Gastroesophageal sphincter (tissue), 4 donors: ENCODE data around the gene OR51I1. TPM values are rescaled to one million over a fixed set of nuclear protein-coding genes. Genes with fewer than 3 reads are reported as not detected.

Source experiments
- ATAC-seq: fragments of 150-250 bp; one replicate; pipeline ENCODE4 v1.9.1; 2016; ENCODE audit warnings: mild to moderate bottlenecking, moderate library complexity
- H3K27ac ChIP-seq, 4 donors: fragments of 200-600 bp; sonication (generic) in 3 of 4; 1 replicate in 3 of 4; 2 replicates in 1 of 4; pipeline ENCODE4 v1.5.1; 2016 to 2019
- H3K27me3 ChIP-seq: fragments of 200-600 bp; sonication (generic); one replicate; pipeline ENCODE4 v1.5.1; 2019
- H3K36me3 ChIP-seq, 2 donors: fragments of 200-600 bp; sonication (generic); one replicate each; pipeline ENCODE4 v1.5.1; 2019; ENCODE audit warnings: control low read depth in 1 of 2
- H3K4me1 ChIP-seq, 3 donors: fragments of 200-600 bp; sonication (generic); 1 replicate in 2 of 3; 2 replicates in 1 of 3; pipeline ENCODE4 v1.5.1; 2016 to 2019; ENCODE audit warnings: control low read depth in 2 of 3
- H3K4me3 ChIP-seq, 2 donors: fragments of 200-600 bp; sonication (generic); one replicate each; pipeline ENCODE4 v1.5.1; 2019; ENCODE audit warnings: mild to moderate bottlenecking in 1 of 2, moderate library complexity in 1 of 2
- H3K9me3 ChIP-seq, 3 donors: fragments of 200-600 bp; sonication (generic); one replicate each; pipeline ENCODE4 v1.5.1; 2017 to 2019; ENCODE audit warnings: control low read depth in 2 of 3
- CTCF ChIP-seq, 4 experiments: fragments of 200-600 bp in 2 of 4; fragments of 450-650 bp in 2 of 4; sonication (generic) in 1 of 4; IDR thresholded peaks; one replicate each; pipeline ENCODE4 v1.5.1; 2017 to 2019; ENCODE audit warnings: antibody characterized with exemption in 4 of 4, mild to moderate bottlenecking in 2 of 4, moderate library complexity in 2 of 4
- EP300 ChIP-seq: sonication (generic); formaldehyde crosslinking; IDR thresholded peaks from one replicate; pipeline ENCODE4 v1.6.1; 2017; ENCODE audit warnings: antibody characterized with exemption, mild to moderate bottlenecking
- POLR2A ChIP-seq, 2 donors: fragments of 450-650 bp; IDR thresholded peaks; one replicate each; pipeline ENCODE4 v1.6.1; 2017; ENCODE audit warnings: antibody characterized with exemption in 2 of 2, mild to moderate bottlenecking in 2 of 2, moderate library complexity in 1 of 2
- POLR2AphosphoS5 ChIP-seq: sonication (generic); formaldehyde crosslinking; IDR thresholded peaks from one replicate; pipeline ENCODE4 v1.6.1; 2017; ENCODE audit warnings: antibody characterized with exemption
- WGBS, 2 donors: methylation state at CpG; one replicate each; pipeline ENCODE4 v1.1.5; 2018; ENCODE audit warnings: low coverage in 1 of 2; 5-methylcytosine and 5-hydroxymethylcytosine counted together
- total RNA-seq, 4 donors: library from RNA; depleted of rRNA; stranded (reverse); fragments of >200 nt; gene quantifications; one replicate each; pipeline ENCODE4 v1.1.0, GENCODE V29; 2016

Gene OR51I1
- total RNA-seq, result not detected

DNA sequence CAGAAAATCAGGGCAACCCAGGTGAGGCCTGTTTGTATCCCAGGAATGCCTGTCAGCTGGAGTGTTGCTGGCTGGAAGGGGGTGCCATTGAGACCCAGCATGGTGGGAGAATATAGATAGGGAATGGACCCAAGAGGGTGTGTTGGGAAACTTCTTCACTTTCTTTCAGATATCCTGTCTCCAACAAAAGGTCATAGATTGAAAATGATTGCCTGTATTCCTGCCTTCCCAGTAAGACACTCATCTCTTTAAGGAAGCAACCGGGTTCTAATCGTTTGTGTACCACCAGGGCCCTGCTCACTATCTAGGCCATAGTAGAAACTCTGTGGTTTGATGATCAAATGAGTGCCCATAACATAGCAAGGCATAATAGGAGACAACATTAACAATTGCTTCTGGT, at the start of gene OR51I1:
Gene OR51I1 (minus strand): TSS at position 101 of the 400 bp plus-strand sequence. CDS start 0 bp downstream, at position 101.
- H3K4me1 ChIP-seq, result no peaks in the 10 kb centered on the region
- no peaks in the 10 kb centered on the region for H3K36me3 ChIP-seq
- no peak within 1 kb of the TSS for H3K27ac ChIP-seq
- ATAC-seq, result no peak
- no peaks in the 10 kb centered on the region for H3K27me3 ChIP-seq
- TF ChIP-seq POLR2AphosphoS5 (no peak), POLR2A (IDR thresholded peaks at IDR 0.05) (no peak), CTCF (IDR thresholded peaks at IDR 0.05) (no peak), EP300 (no peak)
- WGBS, 2 donors, result 28 to 29% methylated on average over 2 of the region's 2 CpGs
- H3K4me3 ChIP-seq, result no peak within 1 kb of the TSS
- no peaks in the 10 kb centered on the region for H3K9me3 ChIP-seq

DNA sequence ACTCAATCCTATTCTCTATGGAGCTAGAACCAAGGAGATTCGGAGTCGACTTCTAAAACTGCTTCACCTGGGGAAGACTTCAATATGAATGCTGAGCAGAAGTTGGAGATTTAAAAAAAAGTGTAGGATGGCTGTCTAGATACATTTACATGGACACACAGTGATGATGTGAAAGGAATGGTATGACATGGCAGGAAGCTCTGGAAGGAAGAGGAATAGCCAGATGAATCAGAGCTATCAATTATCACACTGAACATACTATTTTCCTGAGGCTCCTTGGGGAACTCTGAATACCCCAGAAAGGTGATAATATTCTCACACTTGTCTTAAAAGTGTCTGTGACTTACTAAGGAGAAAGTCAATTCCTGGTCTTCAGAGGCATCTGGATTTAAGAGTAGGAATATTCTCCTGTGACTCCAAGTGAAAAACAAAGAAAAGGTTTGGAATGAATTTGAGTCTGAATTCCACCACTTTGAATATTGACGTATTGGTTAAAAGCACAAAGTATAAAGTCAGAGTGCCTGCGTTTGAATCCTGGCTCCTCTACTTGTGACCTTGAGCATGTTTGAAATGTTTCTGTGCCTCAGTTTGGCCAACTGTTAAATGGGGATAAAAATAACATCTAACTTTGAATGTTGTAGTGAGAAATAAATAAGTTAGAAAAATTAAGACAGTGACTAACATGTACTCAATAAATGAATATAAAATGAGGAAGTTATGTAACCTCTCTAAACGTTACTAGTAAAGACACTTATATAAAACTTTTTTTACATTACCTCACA, 48.5 kb upstream of the OR51I1 start:
- ATAC-seq, result no peak
- no peaks in the 10 kb centered on the region for H3K9me3 ChIP-seq
- H3K36me3 ChIP-seq, result no peaks in the 10 kb centered on the region
- no peak for TF ChIP-seq POLR2A (IDR thresholded peaks at IDR 0.05)
- TF ChIP-seq POLR2AphosphoS5, result no peak
- H3K27ac ChIP-seq, result no peak overlapping the region
- no peaks in the 10 kb centered on the region for H3K27me3 ChIP-seq
- no peak overlapping the region for H3K4me3 ChIP-seq
- 20 to 25% methylated on average over 3 of the region's 5 CpGs for WGBS, 2 donors
- no peaks in the 10 kb centered on the region for H3K4me1 ChIP-seq

DNA sequence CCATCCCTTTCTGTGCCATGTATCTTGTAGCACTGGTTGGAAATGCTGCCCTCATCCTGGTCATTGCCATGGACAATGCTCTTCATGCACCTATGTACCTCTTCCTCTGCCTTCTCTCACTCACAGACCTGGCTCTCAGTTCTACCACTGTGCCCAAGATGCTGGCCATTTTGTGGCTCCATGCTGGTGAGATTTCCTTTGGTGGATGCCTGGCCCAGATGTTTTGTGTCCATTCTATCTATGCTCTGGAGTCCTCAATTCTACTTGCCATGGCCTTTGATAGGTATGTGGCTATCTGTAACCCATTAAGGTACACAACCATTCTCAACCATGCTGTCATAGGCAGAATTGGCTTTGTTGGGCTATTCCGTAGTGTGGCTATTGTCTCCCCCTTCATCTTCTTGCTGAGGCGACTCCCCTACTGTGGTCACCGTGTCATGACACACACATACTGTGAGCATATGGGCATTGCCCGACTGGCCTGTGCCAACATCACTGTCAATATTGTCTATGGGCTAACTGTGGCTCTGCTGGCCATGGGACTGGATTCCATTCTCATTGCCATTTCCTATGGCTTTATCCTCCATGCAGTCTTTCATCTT, 47.6 kb upstream of the OR51I1 start:
- TF ChIP-seq EP300 (no peak), CTCF (IDR thresholded peaks at IDR 0.05) (no peak), POLR2A (IDR thresholded peaks at IDR 0.05) (no peak), POLR2AphosphoS5 (no peak)
- Histone ChIP-seq H3K27ac (no peak overlapping the region), H3K36me3 (no peaks in the 10 kb centered on the region), H3K4me3 (no peak overlapping the region), H3K4me1 (no peaks in the 10 kb centered on the region), H3K27me3 (no peaks in the 10 kb centered on the region), H3K9me3 (no peaks in the 10 kb centered on the region)
- 100% methylated on average over 2 of the region's 4 CpGs; no CpG with 5 or more reads in 1 of the 2 donors for WGBS, 2 donors
- no peak for ATAC-seq

- no peak for TF ChIP-seq POLR2A (IDR thresholded peaks at IDR 0.05)
- no peak for TF ChIP-seq EP300
- no peak for TF ChIP-seq POLR2AphosphoS5
- TF ChIP-seq CTCF (IDR thresholded peaks at IDR 0.05), result no peak
- Histone ChIP-seq H3K36me3 (no peaks in the 10 kb centered on the region), H3K9me3 (no peaks in the 10 kb centered on the region), H3K27ac (no peak within 1 kb of the TSS), H3K27me3 (no peaks in the 10 kb centered on the region), H3K4me3 (no peak within 1 kb of the TSS), H3K4me1 (no peaks in the 10 kb centered on the region)
- no peak for ATAC-seq
Observed at GRCh38 chr11:5488385-5488784, 47.1 kb upstream of the OR51I1 start, which contains the start of gene OR52D1. Gene OR52D1, plus strand, starts transcription at chr11:5488685. Its CDS starts 22 bp downstream, at chr11:5488707.

DNA sequence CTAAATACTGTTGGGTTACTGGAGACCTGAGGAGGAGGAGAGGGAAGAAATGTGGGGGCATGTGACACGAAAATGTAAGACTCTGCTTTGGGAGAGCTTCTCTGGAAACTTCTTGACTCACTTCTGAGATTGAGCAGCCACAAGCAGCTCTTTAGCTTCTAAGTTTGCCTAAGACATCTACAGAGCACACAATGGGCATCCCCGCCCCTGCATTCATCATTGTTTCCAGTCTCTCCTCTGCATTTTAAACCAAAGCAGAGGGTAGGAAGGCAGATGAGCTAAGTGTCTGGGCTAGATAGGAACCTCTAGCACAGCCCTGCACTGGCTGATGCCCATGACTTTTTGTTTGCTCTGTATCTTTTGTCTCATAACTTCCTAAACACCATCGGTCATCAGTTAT, 45.1 kb upstream of the OR51I1 start:
- H3K27ac ChIP-seq, result no peak overlapping the region
- no peaks in the 10 kb centered on the region for H3K36me3 ChIP-seq
- H3K27me3 ChIP-seq, result no peaks in the 10 kb centered on the region
- no peak for ATAC-seq
- no peak overlapping the region for H3K4me3 ChIP-seq
- WGBS, 2 donors, result 80 to 100% methylated on average over 1 to 3 of the region's 3 CpGs
- TF ChIP-seq POLR2AphosphoS5 (no peak), CTCF (IDR thresholded peaks at IDR 0.05) (no peak), EP300 (no peak), POLR2A (IDR thresholded peaks at IDR 0.05) (no peak)
- no peaks in the 10 kb centered on the region for H3K4me1 ChIP-seq
- no peaks in the 10 kb centered on the region for H3K9me3 ChIP-seq
